Mucosa of rectum (tissue), 2 donors: ENCODE results near the gene CASP10.
"Not testable (repeated sequence)": the region's sequence is repeated elsewhere in the genome, so short reads cannot be mapped to it uniquely, and the experiment has no call there.

ENCODE experiments used
- H3K27ac ChIP-seq, 2 donors: one replicate each; pipeline ENCODE4 v1.7.0; 2013; ENCODE audit warnings: inconsistent platforms in 2 of 2, low read depth in 2 of 2, low read length in 2 of 2
- H3K27me3 ChIP-seq, 2 donors: one replicate each; pipeline ENCODE4 v1.7.0; 2013; ENCODE audit warnings: low read length in 2 of 2; ENCODE audit not compliant: control insufficient read depth in 2 of 2, insufficient read depth in 2 of 2
- H3K36me3 ChIP-seq, 2 donors: one replicate each; pipeline ENCODE4 v1.7.0; 2013; ENCODE audit warnings: low read length in 2 of 2; ENCODE audit not compliant: control insufficient read depth in 2 of 2, insufficient read depth in 2 of 2
- H3K4me1 ChIP-seq, 2 donors: one replicate each; pipeline ENCODE4 v1.7.0; 2013; ENCODE audit warnings: low read length in 2 of 2, mild to moderate bottlenecking in 1 of 2; ENCODE audit not compliant: control insufficient read depth in 2 of 2, insufficient read depth in 2 of 2
- H3K4me3 ChIP-seq, 2 donors: one replicate each; pipeline ENCODE4 v1.7.0; 2013; ENCODE audit warnings: low read length in 2 of 2
- H3K9ac ChIP-seq, 2 donors: one replicate each; pipeline ENCODE4 v1.7.0; 2013; ENCODE audit warnings: low read length in 2 of 2, low read depth in 1 of 2, mild to moderate bottlenecking in 1 of 2
- H3K9me3 ChIP-seq, 2 donors: one replicate each; pipeline ENCODE4 v1.7.0; 2013; ENCODE audit warnings: low read length in 2 of 2; ENCODE audit not compliant: control insufficient read depth in 2 of 2
- donor health status: healthy.
- donor health status: Normal muscosa, but diverticular disease.

The CASP10 gene

GRCh38 chr2:201156036-201156435, 26.9 kb upstream of the CASP10 start:
- H3K9me3 ChIP-seq, result no peaks in the 10 kb centered on the region
- H3K9ac ChIP-seq, result no peak overlapping the region
- H3K36me3 ChIP-seq, result peaks cover 42 to 56% of the 10 kb centered on the region in 2 donors
- H3K27ac ChIP-seq, result peak overlapping the region; percentile 86 to 89
- peaks cover 20 to 24% of the 10 kb centered on the region in 2 donors for H3K4me1 ChIP-seq
- no peak overlapping the region for H3K4me3 ChIP-seq
- no peaks in the 10 kb centered on the region for H3K27me3 ChIP-seq

GRCh38 chr2:201156640-201157039, 26.3 kb upstream of the CASP10 start:
- Histone ChIP-seq H3K27ac (peak overlapping the region; percentile 86 to 89), H3K9ac (no peak overlapping the region), H3K4me3 (no peak overlapping the region), H3K27me3 (no peaks in the 10 kb centered on the region), H3K9me3 (no peaks in the 10 kb centered on the region), H3K4me1 (peaks cover 17 to 18% of the 10 kb centered on the region in 2 donors), H3K36me3 (peaks cover 42 to 58% of the 10 kb centered on the region in 2 donors)

- Histone ChIP-seq H3K27ac (peak overlapping the region; percentile 86 to 89), H3K4me3 (no peak overlapping the region), H3K36me3 (peaks cover 46 to 63% of the 10 kb centered on the region in 2 donors), H3K9ac (peak overlapping the region; percentile 38 to 62), H3K27me3 (no peaks in the 10 kb centered on the region), H3K9me3 (no peaks in the 10 kb centered on the region), H3K4me1 (peaks cover 12 to 15% of the 10 kb centered on the region in 2 donors)
Observed at GRCh38 chr2:201157694-201158093, 25.2 kb upstream of the CASP10 start.

- H3K27ac ChIP-seq, result peak overlapping the region; percentile 86 to 89
- peak overlapping the region; percentile 38 to 62 for H3K9ac ChIP-seq
- no peaks in the 10 kb centered on the region for H3K27me3 ChIP-seq
- H3K4me3 ChIP-seq, result no peak overlapping the region
- peaks cover 11 to 15% of the 10 kb centered on the region in 2 donors for H3K4me1 ChIP-seq
- peaks cover 46 to 63% of the 10 kb centered on the region in 2 donors for H3K36me3 ChIP-seq
- no peaks in the 10 kb centered on the region for H3K9me3 ChIP-seq
Observed at GRCh38 chr2:201158111-201158929, 24.6 kb upstream of the CASP10 start.

- Histone ChIP-seq H3K9ac (no peak overlapping the region), H3K4me1 (no peaks in the 10 kb centered on the region), H3K9me3 (no peaks in the 10 kb centered on the region), H3K27me3 (no peaks in the 10 kb centered on the region), H3K36me3 (peaks cover 51 to 59% of the 10 kb centered on the region in 2 donors), H3K27ac (no peak overlapping the region), H3K4me3 (no peak overlapping the region)
Observed at GRCh38 chr2:201164166-201164565, 18.8 kb upstream of the CASP10 start.

- peaks cover 31 to 33% of the 10 kb centered on the region in 2 donors for H3K36me3 ChIP-seq
Observed at GRCh38 chr2:201167546-201167945, 15.4 kb upstream of the CASP10 start.

GRCh38 chr2:201168496-201168895, 14.4 kb upstream of the CASP10 start:
- H3K9ac ChIP-seq, H3K4me1 ChIP-seq, H3K27ac ChIP-seq, H3K4me3 ChIP-seq, H3K27me3 ChIP-seq, H3K9me3 ChIP-seq: not testable (repeated sequence)
- H3K36me3 ChIP-seq, result peaks cover 22 to 23% of the 10 kb centered on the region in 2 donors

More at GRCh38 chr2:201167546-201167945, 15.4 kb upstream of the CASP10 start:
- no peaks in the 10 kb centered on the region for H3K27me3 ChIP-seq
- H3K4me3 ChIP-seq, result no peak overlapping the region
- H3K27ac ChIP-seq, result no peak overlapping the region
- H3K4me1 ChIP-seq, result no peaks in the 10 kb centered on the region
- H3K9me3 ChIP-seq, result no peaks in the 10 kb centered on the region
- H3K9ac ChIP-seq, result no peak overlapping the region

GRCh38 chr2:201171259-201171814, 11.6 kb upstream of the CASP10 start:
- H3K27ac ChIP-seq, result no peak overlapping the region

GRCh38 chr2:201172279-201172678, 10.7 kb upstream of the CASP10 start:
- Histone ChIP-seq H3K27ac (no peak overlapping the region), H3K27me3 (no peaks in the 10 kb centered on the region), H3K4me3 (no peak overlapping the region), H3K9ac (no peak overlapping the region), H3K36me3 (peaks cover 4% of the 10 kb centered on the region in 2 donors), H3K4me1 (peaks cover 5% of the 10 kb centered on the region in 2 donors), H3K9me3 (no peaks in the 10 kb centered on the region)

More at GRCh38 chr2:201171259-201171814, 11.6 kb upstream of the CASP10 start:
- no peak overlapping the region for H3K4me3 ChIP-seq
- H3K27me3 ChIP-seq, result no peaks in the 10 kb centered on the region
- H3K4me1 ChIP-seq, result peaks cover under 1 to 2% of the 10 kb centered on the region in 2 donors
- H3K9ac ChIP-seq, result no peak overlapping the region
- H3K9me3 ChIP-seq, result no peaks in the 10 kb centered on the region
- peaks cover 7 to 8% of the 10 kb centered on the region in 2 donors for H3K36me3 ChIP-seq

- Histone ChIP-seq H3K9me3 (no peaks in the 10 kb centered on the region), H3K9ac (no peak overlapping the region), H3K27me3 (no peaks in the 10 kb centered on the region), H3K4me3 (no peak overlapping the region), H3K27ac (no peak overlapping the region), H3K4me1 (peaks cover 5% of the 10 kb centered on the region in 2 donors), H3K36me3 (no peaks in the 10 kb centered on the region)
Observed at GRCh38 chr2:201174687-201175086, 8.3 kb upstream of the CASP10 start.
